HEK293 (cell line): ENCODE results near the gene ZBP1.

Experiments
- MZF1 ChIP-seq: fragments of 450-650 bp; formaldehyde crosslinking; IDR thresholded peaks from 2 replicates; pipeline ENCODE4 v1.5.1; 2017; ENCODE audit warnings: missing biosample characterization, missing genetic modification characterization, borderline replicate concordance
- ZNF391 ChIP-seq: fragments of 450-650 bp; formaldehyde crosslinking; IDR thresholded peaks from 2 replicates; pipeline ENCODE4 v1.5.1; 2016; ENCODE audit warnings: low read depth, missing biosample characterization, missing genetic modification characterization, borderline replicate concordance
- ZNF433 ChIP-seq: fragments of 450-650 bp; formaldehyde crosslinking; IDR thresholded peaks from 2 replicates; pipeline ENCODE4 v1.5.1; 2016; ENCODE audit warnings: missing biosample characterization, missing genetic modification characterization, low read depth
- ZNF623 ChIP-seq: fragments of 450-650 bp; formaldehyde crosslinking; IDR thresholded peaks from 2 replicates; pipeline ENCODE4 v1.5.1; 2016; ENCODE audit warnings: missing biosample characterization, missing genetic modification characterization
- ZNF658 ChIP-seq: fragments of 450-650 bp; formaldehyde crosslinking; IDR thresholded peaks from 2 replicates; pipeline ENCODE4; 2016; ENCODE audit warnings: missing biosample characterization, missing genetic modification characterization
- ZNF747 ChIP-seq: fragments of 450-650 bp; formaldehyde crosslinking; IDR thresholded peaks from 2 replicates; pipeline ENCODE4 v1.5.1; 2016; ENCODE audit warnings: missing biosample characterization, missing genetic modification characterization
- ZNF768 ChIP-seq: fragments of 450-650 bp; formaldehyde crosslinking; IDR thresholded peaks from 2 replicates; pipeline ENCODE4 v1.5.1; 2018; ENCODE audit warnings: missing biosample characterization, mild to moderate bottlenecking, missing genetic modification characterization
- TF ChIP-seq, protein P1 (sequence below): fragments of 450-650 bp; formaldehyde crosslinking; IDR thresholded peaks from 2 replicates; pipeline ENCODE4 v1.5.1; 2016; ENCODE audit warnings: missing biosample characterization, missing genetic modification characterization

DNA sequence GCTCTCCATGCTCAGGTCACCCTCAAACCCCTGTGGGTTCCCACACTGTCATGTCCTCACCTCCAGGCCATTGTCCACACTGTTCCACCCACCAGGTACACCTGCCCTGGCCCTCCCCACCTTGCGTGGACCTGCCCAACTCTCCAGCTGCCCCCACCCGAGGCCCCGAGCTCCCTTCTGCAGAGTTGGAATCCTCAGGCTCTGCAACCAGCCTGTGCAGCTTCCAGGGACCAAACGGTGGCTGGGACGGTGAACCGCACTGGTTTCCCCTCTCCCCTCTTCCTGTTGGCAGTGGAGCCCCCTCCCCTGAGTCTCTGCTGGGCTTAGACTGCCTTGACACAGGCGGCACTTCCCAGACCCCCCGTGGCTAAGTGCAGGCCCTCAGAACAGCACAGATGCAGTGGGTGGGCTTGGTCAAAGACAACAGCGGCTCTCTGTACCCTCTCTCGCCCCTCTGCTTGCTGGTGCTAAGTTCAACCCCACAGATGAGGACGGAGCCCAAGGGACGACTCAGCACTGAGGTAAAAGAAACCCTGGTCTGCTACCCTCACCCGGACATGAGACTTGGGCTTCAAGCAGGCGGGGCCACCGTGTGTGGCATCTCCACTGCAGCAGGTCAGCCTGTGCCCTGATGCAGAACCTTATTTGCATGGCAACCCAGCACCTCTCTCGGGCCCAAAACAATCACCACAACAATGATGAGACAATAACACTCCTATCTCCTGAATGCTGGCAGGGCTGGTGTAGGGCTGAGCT, 11.0 kb downstream of the ZBP1 start:
- TF ChIP-seq, protein P1, sequence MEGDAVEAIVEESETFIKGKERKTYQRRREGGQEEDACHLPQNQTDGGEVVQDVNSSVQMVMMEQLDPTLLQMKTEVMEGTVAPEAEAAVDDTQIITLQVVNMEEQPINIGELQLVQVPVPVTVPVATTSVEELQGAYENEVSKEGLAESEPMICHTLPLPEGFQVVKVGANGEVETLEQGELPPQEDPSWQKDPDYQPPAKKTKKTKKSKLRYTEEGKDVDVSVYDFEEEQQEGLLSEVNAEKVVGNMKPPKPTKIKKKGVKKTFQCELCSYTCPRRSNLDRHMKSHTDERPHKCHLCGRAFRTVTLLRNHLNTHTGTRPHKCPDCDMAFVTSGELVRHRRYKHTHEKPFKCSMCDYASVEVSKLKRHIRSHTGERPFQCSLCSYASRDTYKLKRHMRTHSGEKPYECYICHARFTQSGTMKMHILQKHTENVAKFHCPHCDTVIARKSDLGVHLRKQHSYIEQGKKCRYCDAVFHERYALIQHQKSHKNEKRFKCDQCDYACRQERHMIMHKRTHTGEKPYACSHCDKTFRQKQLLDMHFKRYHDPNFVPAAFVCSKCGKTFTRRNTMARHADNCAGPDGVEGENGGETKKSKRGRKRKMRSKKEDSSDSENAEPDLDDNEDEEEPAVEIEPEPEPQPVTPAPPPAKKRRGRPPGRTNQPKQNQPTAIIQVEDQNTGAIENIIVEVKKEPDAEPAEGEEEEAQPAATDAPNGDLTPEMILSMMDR: no peak
- TF ChIP-seq ZNF623 (tag by site-specific recombination): no peak
- no peak for TF ChIP-seq MZF1 (tag by site-specific recombination)
- TF ChIP-seq ZNF391 (tag by site-specific recombination): no peak
- TF ChIP-seq ZNF658: no peak
- TF ChIP-seq ZNF747 (tag by site-specific recombination): no peak
- TF ChIP-seq ZNF433 (tag by site-specific recombination): no peak
- TF ChIP-seq ZNF768: no peak
